GM19372 (cell line): ENCODE data around the gene LMAN2.
"Not testable (repeated sequence)": the region's sequence is repeated elsewhere in the genome, so short reads cannot be mapped to it uniquely, and the experiment has no call there.

Experiments
- ATAC-seq: cut with Tn5 transposase; IDR thresholded peaks from one replicate; pipeline ENCODE4 v1.9.1; 2021; ENCODE audit warnings: mild to moderate bottlenecking, low read depth, moderate library complexity; ENCODE audit not compliant: unreplicated experiment

LMAN2 gene

DNA sequence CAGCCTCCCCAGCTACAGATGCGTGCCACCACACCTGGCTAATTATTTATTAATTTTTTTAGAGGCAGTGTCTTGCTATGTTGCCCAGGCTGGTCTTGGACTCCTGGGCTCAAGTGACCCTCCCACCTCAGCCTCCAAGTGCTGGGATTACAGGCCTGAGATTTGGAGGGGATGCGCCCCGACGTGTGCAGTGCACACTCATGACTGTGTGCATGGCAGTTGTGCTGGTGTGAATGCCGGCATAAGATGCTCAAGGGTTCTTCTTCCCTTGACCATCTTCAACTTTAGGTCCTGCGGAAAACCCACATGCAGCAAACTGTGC lies 29.3 kb upstream of the LMAN2 start:
- ATAC-seq = no peak

GRCh38 chr5:177378884-177379883 lies 27.7 kb upstream of the LMAN2 start:
- no peak for ATAC-seq

GRCh38 chr5:177377851-177378776 lies 26.6 kb upstream of the LMAN2 start:
- no peak for ATAC-seq

- ATAC-seq = no peak
Measured at GRCh38 chr5:177376107-177376506, 24.6 kb upstream of the LMAN2 start.

DNA sequence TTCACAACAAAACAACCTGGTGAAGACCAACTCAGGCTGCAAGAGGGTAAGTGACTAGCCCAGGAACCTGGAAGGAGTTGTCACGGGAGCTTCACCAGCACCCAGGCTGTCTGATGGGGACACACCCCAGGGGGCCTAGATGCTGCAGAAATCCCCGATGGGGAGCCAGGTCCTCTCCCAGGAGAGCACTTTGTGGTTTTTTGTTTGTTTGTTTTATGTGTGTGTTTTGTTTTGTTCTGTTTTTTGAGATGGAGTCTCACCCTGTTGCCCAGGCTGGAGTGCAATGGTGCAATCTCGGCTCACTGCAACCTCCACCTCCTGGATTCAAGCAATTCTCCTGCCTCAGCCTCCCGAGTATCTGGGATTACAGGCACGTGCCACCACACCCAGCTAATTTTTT lies 24.0 kb upstream of the LMAN2 start:
- ATAC-seq = not testable (repeated sequence)

DNA sequence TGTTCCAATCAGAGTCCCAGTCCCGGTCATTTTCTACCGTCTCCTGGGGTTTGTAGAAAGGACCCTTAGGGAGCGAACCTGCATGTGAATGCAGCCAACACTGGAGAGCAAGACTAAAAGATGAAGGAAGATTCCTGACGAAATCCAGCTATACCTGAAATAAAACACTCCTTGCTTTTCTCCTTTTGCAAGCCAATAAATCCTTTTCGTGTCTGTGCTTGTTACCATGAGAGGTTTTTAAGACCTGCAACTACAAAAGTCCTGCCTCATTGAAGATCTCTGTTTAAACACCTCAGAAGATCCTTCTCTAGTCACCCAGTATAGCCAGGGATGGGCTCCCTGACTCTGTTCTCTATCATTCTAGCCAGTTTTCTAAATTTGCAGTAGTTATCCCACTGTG lies 22.7 kb upstream of the LMAN2 start:
- no peak for ATAC-seq

DNA sequence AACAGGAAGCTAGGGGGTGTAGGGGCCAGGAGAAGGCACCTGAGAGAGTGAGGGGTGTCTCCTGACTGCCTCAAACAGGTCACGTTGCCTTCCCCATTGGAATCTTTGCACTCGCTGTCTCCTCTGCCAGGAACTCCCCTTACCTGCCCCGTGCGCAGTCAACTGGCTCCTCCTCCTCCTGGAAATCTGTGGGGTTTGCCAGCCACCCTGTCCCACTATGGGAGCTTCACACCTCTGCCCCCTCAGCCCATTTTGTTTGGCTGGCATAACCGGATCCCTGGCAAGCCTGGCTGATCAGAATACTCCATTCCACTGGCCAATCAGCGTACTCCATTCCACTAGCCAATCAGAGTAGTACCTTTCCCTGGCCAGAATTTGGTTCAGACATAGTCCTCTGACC lies 22.3 kb upstream of the LMAN2 start:
- no peak for ATAC-seq

DNA sequence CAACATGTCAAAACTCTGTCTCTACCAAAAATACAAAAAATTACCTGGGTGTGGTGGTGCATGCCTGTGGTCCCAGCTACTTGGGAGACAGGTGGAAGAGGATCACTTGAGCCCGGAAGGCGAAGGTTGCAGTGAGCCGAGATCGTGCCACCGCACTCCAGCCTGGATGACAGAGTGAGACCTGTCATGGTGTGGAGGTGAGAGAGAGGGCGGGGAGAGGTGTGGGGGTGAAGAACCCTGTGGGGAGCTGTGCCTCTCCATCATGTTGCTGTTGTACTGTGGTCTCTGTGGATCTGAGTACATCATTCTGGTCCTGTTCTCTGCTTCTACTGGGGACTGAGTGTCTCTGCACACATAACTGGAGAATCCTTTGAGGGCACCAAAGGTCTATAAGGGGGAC lies 21.4 kb upstream of the LMAN2 start:
- no peak for ATAC-seq

DNA sequence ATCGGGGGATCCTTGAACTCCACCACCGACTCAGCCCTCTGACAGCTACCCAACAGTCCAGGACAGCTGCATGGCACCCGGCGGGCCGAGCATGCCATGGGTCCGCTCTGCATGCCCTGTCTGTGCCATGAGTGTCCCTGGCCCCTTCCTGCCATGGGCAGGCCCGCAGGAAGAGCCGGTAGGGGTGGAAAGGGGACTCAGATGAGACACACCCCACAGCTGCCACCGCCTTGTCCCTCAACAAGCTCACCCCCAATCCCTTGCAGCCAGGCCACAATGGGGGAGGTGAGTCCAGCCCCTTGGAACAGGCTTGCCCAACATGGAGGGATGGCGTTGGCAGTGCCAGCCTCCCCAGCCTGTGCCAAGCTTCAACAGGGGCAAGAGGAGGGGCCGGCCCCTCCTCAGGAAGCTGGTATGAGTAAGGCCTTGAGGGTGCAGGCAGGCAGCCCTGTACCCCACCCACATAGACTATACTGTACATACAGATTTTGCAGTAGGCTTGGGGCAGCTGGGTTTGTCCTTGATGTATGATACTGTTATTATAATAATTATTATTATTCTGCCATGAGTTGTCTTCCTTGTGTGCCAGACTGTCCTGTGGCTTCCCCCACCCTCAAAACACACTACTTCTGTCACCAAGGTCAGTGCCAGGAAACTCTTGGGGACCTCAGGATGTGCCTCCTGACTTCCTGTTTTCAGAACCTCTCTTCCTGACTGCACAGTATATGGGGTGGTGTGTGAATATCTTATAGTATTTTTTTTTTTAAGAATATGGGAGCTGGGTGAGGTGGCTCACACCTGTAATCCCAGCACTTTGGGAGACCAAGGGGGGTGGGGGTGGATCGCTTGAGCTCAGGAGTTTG lies 20.8 kb upstream of the LMAN2 start:
- ATAC-seq = no peak

DNA sequence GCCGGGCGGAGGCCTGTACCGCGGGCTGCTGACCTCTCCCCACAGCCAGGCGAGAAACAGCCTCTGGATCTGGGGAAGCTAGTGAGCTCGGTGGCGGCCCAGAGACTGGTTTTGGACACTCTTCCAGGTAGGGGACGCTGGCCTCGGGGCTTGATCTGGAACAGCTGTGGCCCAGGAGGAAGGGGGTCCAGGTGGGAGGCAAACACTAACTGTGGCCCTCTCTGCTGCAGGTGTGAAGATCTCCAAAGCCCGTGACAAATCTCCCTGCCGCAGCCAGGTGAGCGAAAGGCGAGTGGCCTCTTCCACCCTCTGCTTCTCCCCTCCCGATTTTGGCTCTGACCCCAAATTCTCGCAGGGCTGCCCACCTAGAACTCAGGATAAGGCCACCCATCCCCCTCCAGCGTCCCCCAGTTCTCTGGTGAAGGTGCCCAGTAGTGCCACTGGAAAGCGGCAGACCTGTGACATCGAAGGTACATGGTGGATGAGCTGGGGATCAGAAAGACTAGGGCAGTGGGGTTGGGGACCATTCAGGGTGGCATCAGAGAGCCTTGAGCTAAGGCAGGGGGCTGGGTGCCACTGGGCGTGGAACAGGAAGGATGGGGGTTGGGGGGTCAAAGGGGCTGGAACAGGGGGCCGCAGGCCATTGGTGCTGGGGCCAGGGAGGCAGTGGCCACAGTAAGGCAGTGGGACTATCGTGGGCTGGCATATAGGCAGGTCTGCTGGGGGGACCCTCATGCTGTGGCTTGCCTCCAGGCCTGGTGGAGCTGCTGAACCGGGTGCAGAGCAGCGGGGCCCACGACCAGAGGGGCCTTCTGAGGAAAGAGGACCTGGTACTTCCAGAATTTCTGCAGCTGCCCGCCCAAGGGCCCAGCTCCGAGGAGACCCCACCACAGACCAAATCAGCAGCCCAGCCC lies 19.9 kb upstream of the LMAN2 start:
- no peak for ATAC-seq

DNA sequence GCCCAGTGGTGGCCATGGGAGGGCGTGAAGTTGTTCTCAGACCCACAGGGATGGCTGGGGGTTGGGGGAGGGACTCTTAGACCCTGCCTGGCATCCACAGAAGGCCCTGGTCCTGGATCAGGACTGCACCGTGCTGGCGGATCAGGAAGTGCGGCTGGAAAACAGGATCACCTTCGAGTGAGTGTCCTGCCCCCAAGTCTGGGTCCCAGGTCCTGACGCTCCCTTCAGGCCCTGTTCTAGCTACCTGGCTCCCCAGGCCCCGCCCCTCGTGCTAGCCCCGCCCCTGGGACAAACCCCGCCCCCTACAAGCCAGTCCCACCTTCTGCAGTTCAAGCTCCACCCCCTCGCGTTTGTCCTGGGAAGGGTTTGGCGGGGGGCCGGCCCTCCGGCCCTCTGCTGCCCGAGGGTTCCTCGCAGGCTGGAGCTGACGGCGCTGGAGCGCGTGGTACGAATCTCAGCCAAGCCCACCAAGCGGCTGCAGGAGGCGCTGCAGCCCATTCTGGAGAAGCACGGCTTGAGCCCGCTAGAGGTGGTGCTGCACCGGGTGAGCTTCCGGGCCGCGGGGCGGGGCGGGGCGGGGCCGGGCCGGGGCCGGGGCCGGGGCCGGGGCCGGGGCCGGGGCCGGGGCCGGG lies 19.1 kb upstream of the LMAN2 start:
- ATAC-seq = peak; percentile 66

DNA sequence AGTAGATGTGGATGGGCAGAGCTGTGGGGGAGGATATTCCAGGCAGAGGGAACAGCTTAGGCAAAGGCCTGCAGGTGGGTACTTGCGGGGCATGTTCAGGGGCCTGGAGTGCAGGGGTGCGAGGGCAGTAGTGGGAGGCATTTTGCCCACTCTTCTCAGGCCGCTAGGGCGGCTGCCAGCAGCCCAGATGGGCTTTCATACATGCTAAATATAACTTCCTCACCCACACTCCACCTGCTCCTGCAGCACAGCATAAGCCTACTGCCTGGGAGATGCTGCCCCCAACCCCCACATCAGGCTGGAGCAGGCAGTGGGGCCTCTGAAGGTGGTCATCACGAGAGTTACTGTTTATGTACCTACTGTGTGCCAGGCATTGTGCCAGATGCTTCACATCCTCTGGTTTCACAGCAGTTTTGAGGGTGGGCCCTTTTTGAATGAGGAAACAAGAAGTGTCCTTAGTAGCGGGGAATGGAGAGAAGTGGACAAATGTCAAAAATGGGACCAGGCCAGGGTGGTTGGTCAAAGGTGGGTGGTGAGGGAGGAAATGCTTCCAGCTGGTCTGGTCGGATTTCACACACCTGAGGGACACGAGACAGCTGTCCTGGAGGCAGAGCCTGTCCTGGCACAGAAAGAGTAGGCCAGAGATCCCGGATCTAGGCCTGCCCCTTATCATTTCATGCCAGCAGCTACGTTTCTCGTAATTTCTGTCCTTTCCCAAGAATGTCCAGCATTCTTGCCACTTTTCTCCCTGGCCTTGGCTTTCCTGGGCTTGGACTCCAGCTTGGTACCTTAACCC lies 18.4 kb upstream of the LMAN2 start:
- ATAC-seq = no peak

GRCh38 chr5:177368869-177369644 lies 17.6 kb upstream of the LMAN2 start:
- ATAC-seq = no peak

- ATAC-seq = no peak
Measured at GRCh38 chr5:177367981-177368868, 16.8 kb upstream of the LMAN2 start.

DNA sequence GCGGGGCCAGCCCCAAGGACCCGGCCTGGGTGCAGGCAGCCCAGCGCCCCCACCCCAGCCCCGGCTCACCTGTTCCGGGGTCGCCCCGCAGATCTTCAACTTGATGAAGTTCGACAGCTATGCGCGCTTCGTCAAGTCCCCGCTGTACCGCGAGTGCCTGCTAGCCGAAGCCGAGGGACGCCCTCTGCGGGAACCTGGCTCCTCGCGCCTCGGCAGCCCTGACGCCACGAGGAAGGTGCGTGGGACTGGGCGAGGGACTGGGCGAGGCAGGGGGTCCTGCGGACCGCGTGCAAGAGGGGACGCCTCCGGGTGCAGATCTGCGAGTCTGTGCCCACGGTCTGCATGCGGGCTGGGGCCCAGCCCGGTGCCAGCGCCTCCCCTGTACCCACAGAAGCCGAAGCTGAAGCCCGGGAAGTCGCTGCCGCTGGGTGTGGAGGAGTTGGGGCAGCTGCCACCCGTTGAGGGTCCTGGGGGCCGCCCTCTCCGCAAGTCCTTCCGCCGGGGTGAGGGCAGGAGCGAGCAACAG lies 15.9 kb upstream of the LMAN2 start:
- no peak for ATAC-seq
